HG02571 (cell line): ENCODE results near the gene JAZF1.

ENCODE experiments used
- ATAC-seq: cut with Tn5 transposase; IDR thresholded peaks from one replicate; pipeline ENCODE4 v1.9.1; 2021; ENCODE audit warnings: mild to moderate bottlenecking, moderate library complexity; ENCODE audit not compliant: unreplicated experiment

The JAZF1 gene

GRCh38 chr7:28180364-28181147, at the start of gene JAZF1:
TSS of gene JAZF1 (minus strand) at chr7:28180795.
- no peak for ATAC-seq

- no peak for ATAC-seq
Measured at GRCh38 chr7:28230261-28230660, 49.7 kb upstream of the JAZF1 start.

- ATAC-seq: no peak
Measured at GRCh38 chr7:28228396-28228795, 47.8 kb upstream of the JAZF1 start.

GRCh38 chr7:28226003-28226402, 45.4 kb upstream of the JAZF1 start:
- no peak for ATAC-seq

- no peak for ATAC-seq
Measured at GRCh38 chr7:28225576-28225975, 45.0 kb upstream of the JAZF1 start.

- no peak for ATAC-seq
Measured at GRCh38 chr7:28224675-28225074, 44.1 kb upstream of the JAZF1 start.

GRCh38 chr7:28224172-28224571, 43.6 kb upstream of the JAZF1 start:
- no peak for ATAC-seq

- ATAC-seq: no peak
Measured at GRCh38 chr7:28222636-28223035, 42.0 kb upstream of the JAZF1 start.

- ATAC-seq: no peak
Measured at GRCh38 chr7:28219793-28220192, 39.2 kb upstream of the JAZF1 start.

- no peak for ATAC-seq
Measured at GRCh38 chr7:28217143-28217542, 36.5 kb upstream of the JAZF1 start.

- no peak for ATAC-seq
Measured at GRCh38 chr7:28211006-28211405, 30.4 kb upstream of the JAZF1 start.

- no peak for ATAC-seq
Measured at GRCh38 chr7:28208506-28208905, 27.9 kb upstream of the JAZF1 start.

GRCh38 chr7:28207486-28208158, 27.0 kb upstream of the JAZF1 start:
- no peak for ATAC-seq

GRCh38 chr7:28205506-28205905, 24.9 kb upstream of the JAZF1 start:
- ATAC-seq: no peak

GRCh38 chr7:28203508-28204240, 23.1 kb upstream of the JAZF1 start:
- ATAC-seq: no peak

- ATAC-seq: no peak
Measured at GRCh38 chr7:28202222-28202621, 21.6 kb upstream of the JAZF1 start.

GRCh38 chr7:28201131-28201530, 20.5 kb upstream of the JAZF1 start:
- no peak for ATAC-seq

GRCh38 chr7:28200598-28200997, 20.0 kb upstream of the JAZF1 start:
- no peak for ATAC-seq

- ATAC-seq: no peak
Measured at GRCh38 chr7:28199021-28199510, 18.5 kb upstream of the JAZF1 start.

GRCh38 chr7:28195910-28196620, 15.5 kb upstream of the JAZF1 start:
- ATAC-seq: no peak
